Measurements from ENCODE around the gene BMF. TPM values are rescaled to one million over a fixed set of nuclear protein-coding genes. Genes with fewer than 3 reads are reported as not detected.
"Not testable (repeated sequence)": the region's sequence is repeated elsewhere in the genome, so short reads cannot be mapped to it uniquely, and the experiment has no call there.

Gene BMF
- total RNA-seq, 4 donors from 2014 or later = 13.3 to 35.4 (median 25.1) TPM

- Histone ChIP-seq H3K36me3 (no peaks in the 10 kb centered on the region), H3K4me1 (no peaks in the 10 kb centered on the region), H3K27me3 (no peaks in the 10 kb centered on the region), H3K4me3 (no peak overlapping the region), H3K27ac (no peak overlapping the region), H3K9me3 (no peaks in the 10 kb centered on the region)
- DNase-seq = no peak
- WGBS, 2 donors (ENCODE audit: low coverage in 1 of 2) = 64% methylated on average over 5 of the region's 5 CpGs
- TF ChIP-seq POLR2A (IDR thresholded peaks at IDR 0.05) = no peak
- no peak for TF ChIP-seq CTCF (IDR thresholded peaks at IDR 0.05)
- no peak for TF ChIP-seq EP300 (IDR thresholded peaks at IDR 0.05; ENCODE audit: low read depth)
- TF ChIP-seq POLR2AphosphoS5 (IDR thresholded peaks at IDR 0.05) = no peak
- intact Hi-C loops (cut with DNase I; ENCODE audit: low total_unique reads) = no loop called here
- in situ Hi-C loops (cut with MboI; ENCODE audit: low pct_ligation_motif_present in 1 of 4, low pct_unique_long_range_greater_than_20kb in 1 of 4, low sequenced_read_pairs in 3 of 4) = no loop called here
These were observed 21.4 kb upstream of the BMF start for GRCh38 chr15:40130118-40130517.

- no peaks in the 10 kb centered on the region for H3K4me1 ChIP-seq
- no peak for TF ChIP-seq POLR2AphosphoS5 (IDR thresholded peaks at IDR 0.05)
- TF ChIP-seq EP300 (IDR thresholded peaks at IDR 0.05; ENCODE audit: low read depth) = no peak
- DNase-seq = no peak
- in situ Hi-C loops (cut with MboI; ENCODE audit: low pct_ligation_motif_present in 1 of 4, low pct_unique_long_range_greater_than_20kb in 1 of 4, low sequenced_read_pairs in 3 of 4) = no loop called here
- intact Hi-C loops (cut with DNase I; ENCODE audit: low total_unique reads) = no loop called here
- no peaks in the 10 kb centered on the region for H3K36me3 ChIP-seq
- no peaks in the 10 kb centered on the region for H3K9me3 ChIP-seq
- no peak overlapping the region for H3K27ac ChIP-seq
- H3K4me3 ChIP-seq = no peak overlapping the region
- 29 to 63% methylated on average over 12 to 27 of the region's 27 CpGs for WGBS, 2 donors (ENCODE audit: low coverage in 1 of 2)
- no peaks in the 10 kb centered on the region for H3K27me3 ChIP-seq
These were observed 20.3 kb upstream of the BMF start for GRCh38 chr15:40128766-40129660.

GRCh38 chr15:40125950-40126349 is 17.3 kb upstream of the BMF start:
- no peaks in the 10 kb centered on the region for H3K9me3 ChIP-seq
- no peaks in the 10 kb centered on the region for H3K4me1 ChIP-seq
- in situ Hi-C loops (cut with MboI; ENCODE audit: low pct_ligation_motif_present in 1 of 4, low pct_unique_long_range_greater_than_20kb in 1 of 4, low sequenced_read_pairs in 3 of 4) (no loop called here), intact Hi-C loops (cut with DNase I; ENCODE audit: low total_unique reads) (loop anchor here (2.0 kb wide), 1 partner anchor 67 kb away; no protein-coding TSS in a partner anchor)
- no peaks in the 10 kb centered on the region for H3K36me3 ChIP-seq
- H3K4me3 ChIP-seq = no peak overlapping the region
- no peak for DNase-seq
- H3K27me3 ChIP-seq = no peaks in the 10 kb centered on the region
- H3K27ac ChIP-seq = no peak overlapping the region
- 86 to 90% methylated on average over 7 of the region's 7 CpGs for WGBS, 2 donors (ENCODE audit: low coverage in 1 of 2)
- TF ChIP-seq POLR2A (IDR thresholded peaks at IDR 0.05) = no peak
- no peak for TF ChIP-seq POLR2AphosphoS5 (IDR thresholded peaks at IDR 0.05)
- TF ChIP-seq EP300 (IDR thresholded peaks at IDR 0.05; ENCODE audit: low read depth) = no peak
- no peak for TF ChIP-seq CTCF (IDR thresholded peaks at IDR 0.05)

- in situ Hi-C loops (cut with MboI; ENCODE audit: low pct_ligation_motif_present in 1 of 4, low pct_unique_long_range_greater_than_20kb in 1 of 4, low sequenced_read_pairs in 3 of 4); DNase-seq; H3K4me3 ChIP-seq; H3K36me3 ChIP-seq; intact Hi-C loops (cut with DNase I; ENCODE audit: low total_unique reads); H3K27ac ChIP-seq; H3K9me3 ChIP-seq; H3K27me3 ChIP-seq; H3K4me1 ChIP-seq: not testable (repeated sequence)
- 38% methylated on average over 5 of the region's 5 CpGs; no CpG with 5 or more reads in 1 of the 2 donors for whole genome bisulfite sequencing, 2 donors (ENCODE audit: low coverage in 1 of 2)
These were observed 16.2 kb upstream of the BMF start for GRCh38 chr15:40124807-40125285.

- in situ Hi-C loops (cut with MboI; ENCODE audit: low pct_ligation_motif_present in 1 of 4, low pct_unique_long_range_greater_than_20kb in 1 of 4, low sequenced_read_pairs in 3 of 4); intact Hi-C loops (cut with DNase I; ENCODE audit: low total_unique reads); H3K36me3 ChIP-seq; DNase-seq; H3K4me1 ChIP-seq; H3K27me3 ChIP-seq; H3K27ac ChIP-seq; H3K9me3 ChIP-seq; H3K4me3 ChIP-seq: not testable (repeated sequence)
- WGBS, 2 donors (ENCODE audit: low coverage in 1 of 2) = 75% methylated on average over 3 of the region's 3 CpGs; no CpG with 5 or more reads in 1 of the 2 donors
These were observed 15.7 kb upstream of the BMF start for GRCh38 chr15:40124333-40124732.

- in situ Hi-C loops (cut with MboI; ENCODE audit: low pct_ligation_motif_present in 1 of 4, low pct_unique_long_range_greater_than_20kb in 1 of 4, low sequenced_read_pairs in 3 of 4); H3K36me3 ChIP-seq; DNase-seq; H3K4me3 ChIP-seq; H3K27me3 ChIP-seq; H3K4me1 ChIP-seq; H3K27ac ChIP-seq; intact Hi-C loops (cut with DNase I; ENCODE audit: low total_unique reads); H3K9me3 ChIP-seq: not testable (repeated sequence)
- WGBS, 2 donors (ENCODE audit: low coverage in 1 of 2) = 88% methylated on average over 5 of the region's 5 CpGs; no CpG with 5 or more reads in 1 of the 2 donors
These were observed 15.2 kb upstream of the BMF start for GRCh38 chr15:40123863-40124262.

GRCh38 chr15:40122989-40123388 is 14.3 kb upstream of the BMF start:
- not testable (repeated sequence) for H3K27ac ChIP-seq, H3K27me3 ChIP-seq
- 94% methylated on average over 1 of the region's 1 CpG; no CpG with 5 or more reads in 1 of the 2 donors for WGBS, 2 donors (ENCODE audit: low coverage in 1 of 2)

More at GRCh38 chr15:40122989-40123388, 14.3 kb upstream of the BMF start:
- intact Hi-C loops (cut with DNase I; ENCODE audit: low total_unique reads); in situ Hi-C loops (cut with MboI; ENCODE audit: low pct_ligation_motif_present in 1 of 4, low pct_unique_long_range_greater_than_20kb in 1 of 4, low sequenced_read_pairs in 3 of 4); H3K36me3 ChIP-seq; DNase-seq; H3K4me1 ChIP-seq; H3K4me3 ChIP-seq; H3K9me3 ChIP-seq: not testable (repeated sequence)

Data from transverse colon (tissue), 4 donors.